ENCODE data around the gene NHS.
"Not testable (repeated sequence)": the region's sequence is repeated elsewhere in the genome, so short reads cannot be mapped to it uniquely, and the experiment has no call there.

The NHS gene

GRCh38 chrX:17405225-17405969 lies 30.4 kb downstream of the NHS start:
- no peak for DNase-seq (ENCODE audit: low read depth in 2 of 2)

DNA sequence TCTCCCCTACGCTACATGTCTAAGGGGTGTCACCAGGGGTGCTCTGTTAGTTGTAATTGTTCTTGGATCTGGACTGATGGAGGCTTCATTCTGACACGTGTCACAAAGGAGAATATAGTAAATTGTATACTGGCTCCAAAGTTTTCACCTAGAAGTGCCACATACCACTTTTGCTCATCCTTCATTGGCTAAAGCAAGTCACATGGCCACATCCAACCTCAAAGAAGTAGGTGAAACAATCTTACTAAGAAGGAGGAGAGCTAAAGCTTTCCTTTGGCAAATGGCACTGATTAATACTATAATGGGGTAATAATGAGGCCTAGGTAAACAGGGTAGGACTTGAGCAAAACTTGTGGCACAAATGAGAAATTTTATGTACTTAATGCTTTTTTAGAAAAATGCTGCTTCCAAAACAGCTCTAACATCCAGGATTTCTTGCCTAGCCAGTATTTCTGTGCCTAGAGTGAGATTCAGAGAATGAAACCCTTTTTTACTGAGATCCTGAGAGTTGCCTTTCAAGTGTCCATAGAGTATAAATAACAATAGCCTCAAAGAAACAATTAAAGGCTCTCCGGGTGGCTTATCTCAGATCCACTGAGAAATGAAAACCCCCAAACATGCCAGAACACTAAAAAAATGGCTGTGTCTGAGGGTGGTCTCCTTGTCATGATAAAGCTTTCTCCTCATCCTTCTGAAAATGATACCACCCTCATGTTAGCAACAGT lies 34.7 kb downstream of the NHS start:
- no peak for DNase-seq (ENCODE audit: low read depth in 2 of 2)

DNA sequence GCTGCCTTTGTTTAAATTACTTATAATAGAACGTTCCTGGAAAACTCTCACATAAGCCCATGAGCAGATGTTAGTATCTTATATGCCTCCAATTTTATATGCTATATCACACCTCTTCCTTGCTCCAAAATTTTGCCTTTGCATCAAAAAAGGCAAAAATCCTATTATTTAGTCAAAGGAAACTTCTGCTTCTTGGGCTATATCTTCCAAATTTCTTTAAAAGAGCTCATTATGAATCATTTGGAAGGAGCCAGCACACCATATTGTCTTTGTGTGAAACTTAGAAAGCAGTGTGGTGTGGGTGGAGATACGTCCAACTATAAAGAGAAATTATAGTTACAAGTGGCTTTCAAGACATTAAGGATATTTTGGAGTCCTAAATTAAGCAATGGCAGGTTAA lies 35.7 kb downstream of the NHS start:
- no peak for DNase-seq (ENCODE audit: low read depth in 2 of 2)

- DNase-seq (ENCODE audit: low read depth in 2 of 2): no peak
These were observed 36.2 kb downstream of the NHS start for GRCh38 chrX:17411205-17411604.

DNA sequence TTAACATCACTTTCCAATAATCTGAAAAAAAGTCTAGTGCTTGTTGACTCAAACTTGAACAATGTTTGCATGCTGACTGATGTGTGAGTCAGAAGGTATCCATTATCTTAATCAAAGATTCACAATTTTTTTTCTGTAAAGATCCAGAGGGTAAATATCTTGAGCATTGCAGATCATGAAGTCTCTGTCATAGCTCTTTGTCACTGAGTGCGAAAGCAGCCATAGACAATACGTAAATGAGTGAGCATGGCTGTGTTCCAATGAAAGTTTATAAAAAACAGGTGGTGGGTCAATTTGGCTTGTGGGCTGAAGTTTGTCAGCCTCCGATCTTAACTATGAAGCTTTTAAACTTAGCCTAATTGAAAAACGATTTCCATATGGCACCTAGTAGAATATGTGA lies 37.7 kb downstream of the NHS start:
- no peak for DNase-seq (ENCODE audit: low read depth in 2 of 2)

DNA sequence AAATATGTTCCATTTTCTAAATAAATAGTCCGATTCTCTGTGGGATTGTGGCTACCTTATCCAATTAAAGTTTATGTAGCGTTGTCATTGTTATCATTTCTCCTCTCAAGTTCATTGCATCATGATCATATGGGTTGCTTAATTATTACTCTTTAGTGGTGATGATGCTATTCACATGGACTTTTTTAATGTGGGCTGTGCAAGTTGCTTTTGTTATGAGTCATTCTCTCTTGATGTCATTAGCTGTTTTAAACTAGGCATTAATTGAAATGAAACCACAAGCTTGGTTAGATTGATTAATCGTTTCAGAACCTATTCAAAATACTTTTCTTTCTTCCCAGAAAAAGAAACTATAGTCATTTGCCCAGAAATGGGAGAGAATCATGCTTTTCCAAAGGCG lies 38.2 kb downstream of the NHS start:
- no peak for DNase-seq (ENCODE audit: low read depth in 2 of 2)

DNA sequence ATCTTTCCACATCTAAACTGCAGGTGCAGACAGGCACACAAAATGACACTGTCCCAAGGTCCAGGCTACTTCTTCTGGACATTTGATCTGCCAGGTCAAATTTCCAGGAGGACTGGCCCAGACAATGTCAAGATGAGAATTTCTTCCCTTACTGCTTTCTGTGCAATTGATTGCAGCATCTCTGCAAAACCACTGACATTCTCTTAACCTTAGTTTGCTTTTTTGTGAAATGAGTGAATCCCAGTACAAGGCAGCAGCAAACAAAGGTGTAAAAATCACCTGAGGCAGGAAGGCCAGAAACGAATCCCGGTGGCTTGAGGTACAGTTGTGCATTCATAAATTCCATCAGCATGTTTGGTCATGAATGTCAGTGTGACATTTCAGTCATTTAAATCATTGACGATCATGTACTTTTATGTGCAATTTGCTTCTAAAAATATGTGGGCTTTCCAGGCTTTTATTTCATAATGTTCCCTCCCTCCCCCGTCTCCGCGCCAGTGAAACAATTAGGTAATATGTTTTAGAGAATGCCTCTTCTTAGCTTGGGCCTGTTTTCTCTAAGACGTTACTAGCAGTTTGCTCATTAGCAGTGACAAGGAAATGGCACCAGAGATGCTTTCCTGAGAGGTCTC lies 39.1 kb downstream of the NHS start:
- DNase-seq (ENCODE audit: low read depth in 2 of 2): no peak

GRCh38 chrX:17414839-17415238 lies 39.8 kb downstream of the NHS start:
- DNase-seq (ENCODE audit: low read depth in 2 of 2): no peak

GRCh38 chrX:17415242-17415810 lies 40.3 kb downstream of the NHS start:
- no peak for DNase-seq (ENCODE audit: low read depth in 2 of 2)

DNA sequence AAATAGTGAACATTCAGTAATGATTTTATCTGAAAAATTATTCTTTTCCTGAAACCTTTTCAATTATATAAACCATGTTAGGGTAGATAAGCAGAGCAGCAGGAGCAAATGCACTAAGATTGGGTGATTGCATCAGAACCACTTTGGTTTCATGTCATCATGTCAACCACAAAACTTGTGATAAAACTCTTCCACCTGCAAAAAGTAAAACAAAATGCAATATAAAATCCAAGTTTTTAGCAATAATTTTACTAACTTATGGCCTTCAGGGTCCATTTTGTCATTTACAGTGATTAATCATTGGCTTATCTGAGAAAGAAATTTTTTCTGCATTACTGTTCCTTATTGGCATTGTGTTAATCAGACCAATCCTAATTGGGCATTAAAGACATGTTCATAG lies 42.4 kb downstream of the NHS start:
- DNase-seq (ENCODE audit: low read depth in 2 of 2): no peak

GRCh38 chrX:17425136-17425535 lies 50.1 kb downstream of the NHS start:
- no peak for DNase-seq (ENCODE audit: low read depth in 2 of 2)

GRCh38 chrX:17425551-17425950 lies 50.6 kb downstream of the NHS start:
- no peak for DNase-seq (ENCODE audit: low read depth in 2 of 2)

- DNase-seq (ENCODE audit: low read depth in 2 of 2): no peak
These were observed 56.2 kb downstream of the NHS start for GRCh38 chrX:17431171-17431570.

GRCh38 chrX:17432158-17432557 lies 57.2 kb downstream of the NHS start:
- no peak for DNase-seq (ENCODE audit: low read depth in 2 of 2)

DNA sequence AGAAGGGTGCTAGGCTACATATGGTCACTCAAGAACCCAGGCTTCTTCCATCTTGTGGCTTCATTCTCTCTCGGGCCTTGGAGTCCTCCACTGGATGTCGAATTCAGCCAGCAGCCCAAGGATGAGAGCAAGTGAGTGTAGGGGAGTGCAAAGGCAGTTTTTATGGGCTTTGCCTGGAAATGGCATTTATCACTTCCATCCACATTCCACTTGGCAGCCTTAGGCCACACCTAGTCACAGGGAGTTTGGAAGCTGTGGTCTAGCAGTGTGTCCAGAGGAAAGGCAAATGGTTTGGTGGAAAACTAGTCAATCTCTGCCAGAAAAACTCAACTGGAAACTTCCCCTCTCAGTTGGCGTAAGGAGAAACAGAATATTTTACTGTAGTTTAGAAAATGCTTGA lies 59.0 kb downstream of the NHS start:
- no peak for DNase-seq (ENCODE audit: low read depth in 2 of 2)

GRCh38 chrX:17435476-17435875 lies 60.5 kb downstream of the NHS start:
- DNase-seq (ENCODE audit: low read depth in 2 of 2): no peak

- DNase-seq (ENCODE audit: low read depth in 2 of 2): no peak
These were observed 63.2 kb downstream of the NHS start for GRCh38 chrX:17438221-17438620.

- DNase-seq (ENCODE audit: low read depth in 2 of 2): no peak
These were observed 65.3 kb downstream of the NHS start for GRCh38 chrX:17440258-17440657.

DNA sequence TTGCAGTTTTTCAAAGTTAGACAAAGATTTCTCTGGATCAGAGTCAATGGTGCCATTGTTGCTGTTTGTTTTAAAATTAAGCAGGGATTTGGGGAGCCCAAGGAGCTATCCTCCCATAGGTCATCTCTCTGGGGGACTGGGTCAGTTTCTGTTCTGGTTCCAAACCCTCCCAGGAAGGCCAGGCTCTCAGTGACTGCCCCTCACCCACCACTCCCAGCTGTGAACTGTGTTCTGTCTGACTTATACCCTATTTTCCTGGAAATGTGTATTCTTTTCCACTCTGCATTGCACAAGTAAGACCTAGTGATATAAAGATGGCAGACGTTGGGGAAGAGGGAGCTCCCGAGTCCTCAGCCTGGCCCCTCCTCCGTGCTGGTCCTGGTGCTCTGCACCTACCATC lies 65.8 kb downstream of the NHS start:
- no peak for DNase-seq (ENCODE audit: low read depth in 2 of 2)

DNA sequence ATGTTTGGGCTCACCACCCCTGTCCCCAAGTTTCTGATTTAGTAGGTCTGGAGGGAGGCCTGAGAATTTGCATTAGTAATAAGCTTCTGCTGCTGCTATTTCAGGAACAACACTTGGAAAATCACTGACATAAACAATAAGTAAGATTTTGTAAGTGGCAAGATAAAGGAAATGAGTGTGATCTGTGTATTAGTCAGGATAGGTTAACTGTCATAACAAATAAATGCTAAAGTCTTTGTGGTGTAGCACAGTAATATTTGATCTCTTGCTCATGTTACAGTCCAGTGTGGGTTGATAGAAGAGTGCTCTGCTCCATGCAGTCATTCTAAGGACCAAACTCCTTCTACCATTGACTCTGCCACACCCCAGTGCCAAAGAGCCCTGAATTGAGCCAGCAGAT lies 67.0 kb downstream of the NHS start:
- no peak for DNase-seq (ENCODE audit: low read depth in 2 of 2)

- no peak for DNase-seq (ENCODE audit: low read depth in 2 of 2)
These were observed 67.9 kb downstream of the NHS start for GRCh38 chrX:17442898-17443297.

GRCh38 chrX:17443556-17443955 lies 68.6 kb downstream of the NHS start:
- DNase-seq (ENCODE audit: low read depth in 2 of 2): no peak

DNA sequence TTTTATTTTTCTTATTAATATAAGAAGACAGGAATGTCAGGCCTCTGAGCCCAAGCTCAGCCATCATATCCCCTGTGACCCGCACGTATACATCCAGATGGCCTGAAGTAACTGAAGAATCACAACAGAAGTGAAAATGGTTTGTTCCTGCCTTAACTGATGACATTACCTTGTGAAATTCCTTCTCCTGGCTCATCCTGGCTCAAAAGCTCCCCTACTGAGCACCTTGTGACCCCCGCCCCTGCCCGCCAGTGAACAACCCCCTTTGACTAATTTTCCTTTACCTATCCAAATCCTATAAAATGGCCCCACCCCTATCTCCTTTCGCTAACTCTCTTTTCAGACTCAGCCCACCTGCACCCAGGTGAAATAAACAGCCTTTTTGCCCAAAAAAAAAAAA lies 71.3 kb downstream of the NHS start:
- not testable (repeated sequence) for DNase-seq (ENCODE audit: low read depth in 2 of 2)

All from stimulated activated CD4-positive, alpha-beta T cell treated with anti-CD3 and anti-CD28 coated beads, Interleukin-15, amount 100 ng/mL, for 48 hours (primary cell).